ENCODE measurements around the gene SYT6.

SYT6 gene

GRCh38 chr1:114153261-114154145 is at the start of gene SYT6:
Gene SYT6, minus strand, starts transcription at chr1:114153869. Its CDS starts 97 bp downstream, at chr1:114153772.
- DNase-seq: no peak

- DNase-seq: no peak
Measured at GRCh38 chr1:114201486-114201885, 47.8 kb upstream of the SYT6 start.

- DNase-seq: no peak
Measured at GRCh38 chr1:114199017-114199594, 45.4 kb upstream of the SYT6 start.

- no peak for DNase-seq
Measured at GRCh38 chr1:114196992-114197907, 43.6 kb upstream of the SYT6 start.

GRCh38 chr1:114195819-114196218 is 42.1 kb upstream of the SYT6 start:
- no peak for DNase-seq

- DNase-seq: no peak
Measured at GRCh38 chr1:114192328-114192727, 38.7 kb upstream of the SYT6 start.

- no peak for DNase-seq
Measured at GRCh38 chr1:114189398-114189797, 35.7 kb upstream of the SYT6 start.

- DNase-seq: no peak
Measured at GRCh38 chr1:114181356-114181755, 27.7 kb upstream of the SYT6 start.

GRCh38 chr1:114180742-114181141 is 27.1 kb upstream of the SYT6 start:
- DNase-seq: no peak

- no peak for DNase-seq
Measured at GRCh38 chr1:114178936-114179335, 25.3 kb upstream of the SYT6 start.

- DNase-seq: no peak
Measured at GRCh38 chr1:114177282-114177681, 23.6 kb upstream of the SYT6 start.

GRCh38 chr1:114176366-114176765 is 22.7 kb upstream of the SYT6 start:
- no peak for DNase-seq

GRCh38 chr1:114173680-114174079 is 20.0 kb upstream of the SYT6 start:
- no peak for DNase-seq

GRCh38 chr1:114169509-114169908 is 15.8 kb upstream of the SYT6 start:
- DNase-seq: no peak

- DNase-seq: no peak
Measured at GRCh38 chr1:114167226-114167625, 13.6 kb upstream of the SYT6 start.

- DNase-seq: no peak
Measured at GRCh38 chr1:114164840-114165543, 11.3 kb upstream of the SYT6 start.

GRCh38 chr1:114159941-114160340 is 6.3 kb upstream of the SYT6 start:
- no peak for DNase-seq

GRCh38 chr1:114157275-114157660 is 3.6 kb upstream of the SYT6 start:
- no peak for DNase-seq

- DNase-seq: no peak
Measured at GRCh38 chr1:114156538-114157274, 3.0 kb upstream of the SYT6 start.

GRCh38 chr1:114155706-114156105 is 2.0 kb upstream of the SYT6 start:
- no peak for DNase-seq

- DNase-seq: no peak
Measured at GRCh38 chr1:114154963-114155322, 1.3 kb upstream of the SYT6 start.
